Kidney epithelial cell (primary cell): Measurements from ENCODE around the gene CHORDC1. TPM values are rescaled to one million over a fixed set of nuclear protein-coding genes. Genes with fewer than 3 reads are reported as not detected.
"Not testable (repeated sequence)": the region's sequence is repeated elsewhere in the genome, so short reads cannot be mapped to it uniquely, and the experiment has no call there.

Experiments
- DNase-seq: peaks from one replicate; pipeline ENCODE4 v3.0.0-alpha.2; 2010; ENCODE audit warnings: low read depth
- H3K27me3 ChIP-seq: 2 replicates; pipeline ENCODE4 v1.6.0; 2011; ENCODE audit warnings: low read length; ENCODE audit not compliant: control insufficient read depth, insufficient read depth
- H3K36me3 ChIP-seq: 2 replicates; pipeline ENCODE4 v1.5.1; 2011; ENCODE audit warnings: low read length; ENCODE audit not compliant: control insufficient read depth, insufficient read depth
- H3K4me3 ChIP-seq: 2 replicates; pipeline ENCODE4 v1.5.1; 2011; ENCODE audit warnings: low read depth, mild to moderate bottlenecking, control low read depth, low read length
- CTCF ChIP-seq: IDR thresholded peaks from 2 replicates; pipeline ENCODE4 v1.5.1; 2011; ENCODE audit warnings: mild to moderate bottlenecking, moderate library complexity, low read length, control low read depth, inconsistent platforms; ENCODE audit not compliant: insufficient read depth, poor library complexity, severe bottlenecking
- total RNA-seq: library from RNA; depleted of rRNA; stranded (reverse); fragments of >200 nt; gene quantifications from 2 replicates; pipeline ENCODE4 v1.2.3, GENCODE V29; 2015

The CHORDC1 gene
- total RNA-seq, 1 donor from 2014 or later: 48.3 TPM

GRCh38 chr11:90208857-90209256 lies 14.0 kb downstream of the CHORDC1 start:
- no peak for TF ChIP-seq CTCF
- H3K36me3 ChIP-seq: no peaks in the 10 kb centered on the region
- no peak overlapping the region for H3K4me3 ChIP-seq
- H3K27me3 ChIP-seq: no peaks in the 10 kb centered on the region
- DNase-seq: no peak

- H3K4me3 ChIP-seq, H3K36me3 ChIP-seq, DNase-seq, H3K27me3 ChIP-seq: not testable (repeated sequence)
Measured at GRCh38 chr11:90207992-90208391, 14.9 kb downstream of the CHORDC1 start.

- Histone ChIP-seq H3K36me3 (no peaks in the 10 kb centered on the region), H3K4me3 (no peak overlapping the region), H3K27me3 (no peaks in the 10 kb centered on the region)
- peak; percentile 82 for TF ChIP-seq CTCF
- DNase-seq: no peak
Measured at GRCh38 chr11:90204832-90205646, 17.8 kb downstream of the CHORDC1 start.

- H3K36me3 ChIP-seq: no peaks in the 10 kb centered on the region
- no peaks in the 10 kb centered on the region for H3K27me3 ChIP-seq
- no peak for DNase-seq
- no peak overlapping the region for H3K4me3 ChIP-seq
- no peak for TF ChIP-seq CTCF
Measured at GRCh38 chr11:90204407-90204806, 18.4 kb downstream of the CHORDC1 start.

- no peak overlapping the region for H3K4me3 ChIP-seq
- no peak for TF ChIP-seq CTCF
- H3K36me3 ChIP-seq: no peaks in the 10 kb centered on the region
- no peak for DNase-seq
- no peaks in the 10 kb centered on the region for H3K27me3 ChIP-seq
Measured at GRCh38 chr11:90202342-90202741, 20.5 kb downstream of the CHORDC1 start.

- no peaks in the 10 kb centered on the region for H3K27me3 ChIP-seq
- DNase-seq: no peak
- no peak for TF ChIP-seq CTCF
- no peak overlapping the region for H3K4me3 ChIP-seq
- no peaks in the 10 kb centered on the region for H3K36me3 ChIP-seq
Measured at GRCh38 chr11:90197377-90197776, 25.5 kb downstream of the CHORDC1 start.
